Temporal lobe (tissue), 1 donor: ENCODE data around the gene THOP1. TPM values are rescaled to one million over a fixed set of nuclear protein-coding genes. Genes with fewer than 3 reads are reported as not detected.

ENCODE experiments used
- total RNA-seq: library from RNA; depleted of rRNA; stranded (reverse); fragments of >200 nt; gene quantifications from one replicate; pipeline ENCODE4 v1.2.3, GENCODE V29; 2014

The THOP1 gene
- total RNA-seq, 1 donor from 2014 or later, result 31.5 TPM

Other genes with a start within 250 kb of the THOP1 start
- 7.4 TPM for gene GNG7, start 82.8 kb upstream of the THOP1 start, total RNA-seq
- gene DIRAS1, start 64.1 kb upstream of the THOP1 start, total RNA-seq, result 21.4 TPM
- 15.0 TPM for gene SLC39A3, start 45.5 kb upstream of the THOP1 start, total RNA-seq
- 30.2 TPM for gene SGTA, start 2.2 kb upstream of the THOP1 start, total RNA-seq
- gene ZNF554, start 34.4 kb downstream of the THOP1 start, total RNA-seq, result 13.0 TPM
- gene ZNF555, start 56.0 kb downstream of the THOP1 start, total RNA-seq, result 17.0 TPM
- gene ZNF556, start 81.8 kb downstream of the THOP1 start, total RNA-seq, result 0.25 TPM
- 3.7 TPM for gene ZNF57, start 115.4 kb downstream of the THOP1 start, total RNA-seq
- gene ZNF77, start 159.5 kb downstream of the THOP1 start, total RNA-seq, result 4.7 TPM
- gene TLE6, start 192.1 kb downstream of the THOP1 start, total RNA-seq, result 0.98 TPM
- gene TLE2, start 243.8 kb downstream of the THOP1 start, total RNA-seq, result 8.6 TPM